Spinal cord (tissue), 10 donors: ENCODE data around the gene CACHD1. TPM values are rescaled to one million over a fixed set of nuclear protein-coding genes. Genes with fewer than 3 reads are reported as not detected.
A peak's percentile ranks its signal among the peaks of the same experiment; 100 is the strongest.

Experiments used
- DNase-seq, 6 donors: peaks; one replicate each; pipeline versions ENCODE4 v3.0.0 to v3.0.0-alpha.2; 2013 to 2015; ENCODE audit warnings: low spot score in 6 of 6, low read depth in 4 of 6
- H3K27ac ChIP-seq: one replicate; pipeline ENCODE4 v1.5.1; 2013; ENCODE audit warnings: low read depth, low read length, control low read depth
- H3K27me3 ChIP-seq: one replicate; pipeline ENCODE4 v1.6.1; 2013; ENCODE audit warnings: low read length; ENCODE audit not compliant: control insufficient read depth, insufficient read depth
- H3K36me3 ChIP-seq: one replicate; pipeline ENCODE4 v1.6.1; 2013; ENCODE audit warnings: low read length; ENCODE audit not compliant: control insufficient read depth, insufficient read depth
- H3K4me1 ChIP-seq: one replicate; pipeline ENCODE4 v1.6.1; 2013; ENCODE audit warnings: low read length; ENCODE audit not compliant: control insufficient read depth, insufficient read depth
- H3K4me3 ChIP-seq: one replicate; pipeline ENCODE4 v1.5.1; 2013; ENCODE audit warnings: low read depth, low read length, control low read depth
- H3K9me3 ChIP-seq: one replicate; pipeline ENCODE4 v1.6.1; 2013; ENCODE audit warnings: low read length; ENCODE audit not compliant: control insufficient read depth, insufficient read depth
- WGBS: methylation state at CpG from one replicate; pipeline ENCODE4 v1.1.5; 2013; ENCODE audit warnings: missing lambda C conversion rate; ENCODE audit not compliant: insufficient coverage; 5-methylcytosine and 5-hydroxymethylcytosine counted together
- polyA plus RNA-seq, 2 donors: library from polyadenylated mRNA; unstranded; fragments of 120-200 nt; gene quantifications; one replicate each; pipeline ENCODE4 v1.2.1, GENCODE V29; 2013; ENCODE audit not compliant: insufficient read length in 2 of 2
- total RNA-seq, 2 donors: library from RNA; depleted of rRNA in 1 of 2; stranded (reverse); fragments of 120-200 nt in 1 of 2; fragments of >200 nt in 1 of 2; gene quantifications; one replicate each; pipeline versions ENCODE4 v1.2.3 to v1.2.4, GENCODE V29; 2013 to 2014
- donor health status: healthy.

The CACHD1 gene
- total and polyA plus RNA-seq, 4 donors, result 30.7 to 45.0 (median 36.9) TPM

GRCh38 chr1:64437453-64437852 is 32.5 kb upstream of the CACHD1 start:
- H3K4me1 ChIP-seq, result no peaks in the 10 kb centered on the region
- WGBS, result 71% methylated on average over 1 of the region's 2 CpGs
- H3K9me3 ChIP-seq, result no peaks in the 10 kb centered on the region
- H3K27ac ChIP-seq, result no peak overlapping the region
- DNase-seq, result no peak
- no peaks in the 10 kb centered on the region for H3K36me3 ChIP-seq
- H3K27me3 ChIP-seq, result no peaks in the 10 kb centered on the region
- no peak overlapping the region for H3K4me3 ChIP-seq

DNA sequence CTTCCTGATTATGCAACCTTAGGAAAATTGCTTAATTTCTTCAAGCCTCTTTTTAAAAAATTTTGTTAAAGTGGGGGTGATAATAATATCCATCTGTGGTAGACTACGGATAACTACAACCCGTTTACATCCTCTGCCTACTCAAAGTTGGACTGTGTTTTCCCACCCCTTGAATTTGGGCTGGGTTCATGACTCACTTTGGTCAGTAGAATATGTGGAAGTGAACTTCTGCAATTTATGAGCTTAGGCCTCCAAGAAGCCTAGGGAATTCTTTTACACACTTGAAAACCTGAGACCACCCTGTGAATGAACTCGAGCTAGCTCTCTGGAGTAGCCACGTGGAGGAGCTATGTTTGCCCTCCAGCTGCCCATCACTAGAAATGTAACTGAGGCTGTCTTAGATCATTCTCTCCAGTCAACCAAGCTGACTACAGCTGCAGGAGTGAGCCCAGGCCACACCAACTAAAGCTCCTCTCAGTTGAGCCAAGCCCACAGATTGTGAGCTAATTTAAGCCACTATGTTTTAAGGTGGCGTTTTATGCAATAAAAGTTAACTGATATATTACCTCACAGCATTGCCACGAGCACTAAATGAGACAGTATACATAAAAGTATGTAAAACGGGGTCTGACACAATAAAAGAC is 29.6 kb upstream of the CACHD1 start:
- Histone ChIP-seq H3K4me1 (no peaks in the 10 kb centered on the region), H3K27ac (no peak overlapping the region), H3K27me3 (no peaks in the 10 kb centered on the region), H3K9me3 (no peaks in the 10 kb centered on the region), H3K4me3 (no peak overlapping the region), H3K36me3 (no peaks in the 10 kb centered on the region)
- 58% methylated on average over 2 of the region's 7 CpGs for WGBS
- no peak for DNase-seq

- H3K4me3 ChIP-seq, result no peak overlapping the region
- no peaks in the 10 kb centered on the region for H3K27me3 ChIP-seq
- no peak for DNase-seq
- H3K9me3 ChIP-seq, result no peaks in the 10 kb centered on the region
- H3K27ac ChIP-seq, result no peak overlapping the region
- H3K4me1 ChIP-seq, result no peaks in the 10 kb centered on the region
- H3K36me3 ChIP-seq, result no peaks in the 10 kb centered on the region
- WGBS, result no CpG with 5 or more reads among the region's 1 CpG
Observed at GRCh38 chr1:64451440-64451839, 18.5 kb upstream of the CACHD1 start.

DNA sequence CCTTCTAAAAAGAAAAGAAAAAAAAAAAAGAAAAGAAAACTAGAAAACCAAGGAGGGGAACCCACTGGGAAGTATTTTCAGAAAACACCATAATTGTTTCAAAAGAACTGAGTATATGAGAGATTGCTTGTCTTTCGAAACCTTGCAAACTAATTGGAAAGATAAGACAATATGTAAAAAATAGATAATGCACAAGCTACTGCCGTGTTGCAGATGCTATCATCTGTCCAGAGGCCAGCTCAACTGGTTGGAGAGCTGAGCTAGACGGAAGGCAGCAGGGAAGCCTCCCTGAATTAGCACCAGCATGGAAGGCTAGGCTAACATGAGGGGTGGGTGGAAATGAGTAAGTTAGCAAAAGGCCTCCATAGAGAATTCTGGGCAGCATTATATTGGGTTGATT is 16.2 kb upstream of the CACHD1 start:
- Histone ChIP-seq H3K27me3 (no peaks in the 10 kb centered on the region), H3K4me1 (no peaks in the 10 kb centered on the region), H3K4me3 (no peak overlapping the region), H3K27ac (no peak overlapping the region), H3K36me3 (no peaks in the 10 kb centered on the region), H3K9me3 (no peaks in the 10 kb centered on the region)
- no peak for DNase-seq
- 80% methylated on average over 2 of the region's 3 CpGs for WGBS

DNA sequence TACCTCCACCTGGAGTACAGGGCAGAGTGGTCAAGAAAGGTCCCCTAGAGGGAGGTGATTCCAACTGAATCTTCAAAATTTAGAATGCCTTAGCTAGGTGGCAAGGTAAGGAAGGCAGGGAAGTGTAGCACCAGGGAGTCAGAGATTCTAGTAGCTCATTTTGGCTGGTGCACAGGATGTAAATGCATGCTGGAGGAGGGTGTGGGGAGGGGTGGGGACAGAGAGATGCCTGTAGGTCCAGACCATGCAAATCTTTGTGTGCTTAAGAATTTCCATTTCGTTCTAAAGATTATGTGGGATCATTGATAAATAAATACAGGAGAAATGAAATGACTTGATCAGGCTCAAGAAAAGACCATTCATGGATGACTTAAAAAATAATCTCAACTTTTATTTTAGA is 11.0 kb upstream of the CACHD1 start:
- Histone ChIP-seq H3K27ac (no peak overlapping the region), H3K27me3 (no peaks in the 10 kb centered on the region), H3K9me3 (no peaks in the 10 kb centered on the region), H3K4me1 (no peaks in the 10 kb centered on the region), H3K36me3 (no peaks in the 10 kb centered on the region), H3K4me3 (no peak overlapping the region)
- no peak for DNase-seq
- no CpG with 5 or more reads among the region's 1 CpG for WGBS

GRCh38 chr1:64459743-64460142 is 10.2 kb upstream of the CACHD1 start:
- no peak overlapping the region for H3K27ac ChIP-seq

DNA sequence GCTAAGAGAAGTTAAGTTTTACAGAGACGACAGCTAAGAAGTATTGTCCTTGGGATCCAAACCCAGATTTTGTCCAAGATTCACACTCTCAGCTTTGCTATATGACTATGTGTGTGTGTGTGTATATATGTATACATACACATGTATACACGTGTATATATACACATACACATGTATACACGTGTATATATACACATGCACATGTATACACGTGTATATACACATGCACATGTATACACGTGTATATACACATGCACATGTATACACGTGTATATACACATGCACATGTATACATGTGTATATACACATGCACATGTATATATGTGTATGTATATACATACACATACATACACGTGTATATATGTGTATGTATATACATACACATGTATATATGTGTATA is 3.9 kb upstream of the CACHD1 start:
- H3K27ac ChIP-seq, result no peak overlapping the region
- H3K9me3 ChIP-seq, result no peaks in the 10 kb centered on the region
- DNase-seq, result no peak
- no peaks in the 10 kb centered on the region for H3K27me3 ChIP-seq
- no CpG with 5 or more reads among the region's 7 CpGs for WGBS
- H3K36me3 ChIP-seq, result no peaks in the 10 kb centered on the region
- no peak overlapping the region for H3K4me3 ChIP-seq
- peaks cover 4% of the 10 kb centered on the region for H3K4me1 ChIP-seq

More at GRCh38 chr1:64459743-64460142, 10.2 kb upstream of the CACHD1 start:
- DNase-seq, result no peak
- no peaks in the 10 kb centered on the region for H3K27me3 ChIP-seq
- H3K4me3 ChIP-seq, result no peak overlapping the region
- H3K9me3 ChIP-seq, result no peaks in the 10 kb centered on the region
- 97% methylated on average over 3 of the region's 5 CpGs for WGBS
- no peaks in the 10 kb centered on the region for H3K4me1 ChIP-seq
- no peaks in the 10 kb centered on the region for H3K36me3 ChIP-seq

DNA sequence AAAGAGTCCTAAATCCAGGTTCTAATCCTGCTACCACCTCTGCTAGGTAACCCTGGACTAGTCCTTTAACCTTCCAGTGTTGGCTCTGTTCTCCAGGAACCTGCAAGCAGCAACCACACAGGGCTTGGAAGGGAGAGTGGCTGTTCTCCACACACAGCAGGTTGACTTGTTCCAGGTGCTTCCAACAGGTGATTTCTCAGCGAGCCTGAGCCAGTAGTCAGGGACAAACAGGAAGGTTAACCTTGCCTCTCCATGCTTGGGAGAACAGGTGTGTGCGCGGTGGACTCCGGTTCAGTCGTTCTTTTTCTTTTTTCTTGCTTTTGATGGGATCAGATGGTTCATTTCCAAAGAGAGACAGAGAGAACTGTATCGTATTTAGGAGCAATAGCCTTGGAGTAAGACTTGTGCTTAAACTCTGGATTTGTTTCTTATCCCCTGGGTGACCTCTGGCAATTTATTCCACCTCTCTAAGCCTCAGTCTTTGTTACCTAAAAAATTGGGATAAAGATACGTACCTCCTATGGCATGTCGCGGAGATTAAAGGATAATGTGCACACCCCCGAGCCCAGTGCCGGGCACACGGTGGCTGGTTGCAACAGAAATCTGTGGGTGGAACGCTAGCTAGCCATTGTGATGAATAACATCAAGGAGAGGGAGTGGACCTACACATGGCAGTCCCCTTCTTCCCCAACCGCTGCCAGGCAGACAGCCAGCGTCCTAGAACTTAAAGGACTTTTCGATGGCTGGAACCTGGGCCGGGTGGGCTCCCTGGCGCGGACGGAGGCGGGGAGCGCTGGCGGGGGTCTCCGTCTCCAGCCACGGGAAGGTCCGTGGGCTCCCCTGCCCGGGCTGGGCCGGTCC is 583 bp upstream of the CACHD1 start:
- H3K4me1 ChIP-seq, result peaks cover 4% of the 10 kb centered on the region
- DNase-seq, result no peak
- no peaks in the 10 kb centered on the region for H3K36me3 ChIP-seq
- no peaks in the 10 kb centered on the region for H3K9me3 ChIP-seq
- peak overlapping the region; percentile 53 for H3K4me3 ChIP-seq
- 11% methylated on average over 23 of the region's 28 CpGs for WGBS
- no peaks in the 10 kb centered on the region for H3K27me3 ChIP-seq
- peak overlapping the region; percentile 65 for H3K27ac ChIP-seq

- Histone ChIP-seq H3K4me3 (peak overlapping the region; percentile 60), H3K4me1 (peaks cover 15% of the 10 kb centered on the region), H3K27ac (peak overlapping the region; percentile 77), H3K36me3 (no peaks in the 10 kb centered on the region), H3K27me3 (no peaks in the 10 kb centered on the region), H3K9me3 (no peaks in the 10 kb centered on the region)
- peak in 2 of 6 donors; percentile 25 to 69 for DNase-seq
- 0% methylated on average over 43 of the region's 43 CpGs for WGBS
Observed at GRCh38 chr1:64470665-64471217, 812 bp downstream of the CACHD1 start.
